ENCODE results near the gene CDY1. TPM values are rescaled to one million over a fixed set of nuclear protein-coding genes. Genes with fewer than 3 reads are reported as not detected.
"Not testable (repeated sequence)": the region's sequence is repeated elsewhere in the genome, so short reads cannot be mapped to it uniquely, and the experiment has no call there.

CDY1 gene
- total RNA-seq, result not detected

- intact Hi-C loops (cut with micrococcal nuclease); H3K36me3 Mint-ChIP-seq (ENCODE audit: low read depth); H3K9me3 Mint-ChIP-seq; H3K27ac Mint-ChIP-seq; H3K4me3 Mint-ChIP-seq; ATAC-seq; H3K4me1 Mint-ChIP-seq (ENCODE audit: low read depth); POLR2A ChIA-PET; H3K27me3 Mint-ChIP-seq; CTCF ChIA-PET; DNase-seq: not testable (repeated sequence)
Observed at GRCh38 chrY:25621817-25622216, at the start of gene CDY1. Gene CDY1 (plus strand): TSS chrY:25622117. CDS start chrY:25622443, 326 bp downstream.

DNA sequence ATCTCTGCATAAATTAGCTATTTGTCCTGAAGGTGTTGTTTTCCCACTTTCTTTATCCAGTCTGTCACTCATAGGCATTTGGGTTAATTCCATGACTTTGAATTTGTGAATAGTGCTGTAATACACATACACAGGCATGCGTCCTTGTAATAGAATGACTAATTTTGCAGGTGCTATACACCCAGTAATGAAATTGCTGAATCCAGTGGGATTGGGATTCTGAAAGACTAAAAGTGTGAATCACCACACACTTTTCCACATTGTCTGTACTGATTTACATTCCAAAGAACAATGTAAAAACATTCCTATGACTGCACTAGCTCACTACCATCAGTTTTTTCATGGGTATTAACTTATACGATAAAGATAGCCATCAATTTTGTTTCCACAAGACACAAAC is 28.6 kb upstream of the CDY1 start:
- H3K27me3 Mint-ChIP-seq; H3K9me3 Mint-ChIP-seq; H3K36me3 Mint-ChIP-seq (ENCODE audit: low read depth); intact Hi-C loops (cut with micrococcal nuclease); DNase-seq; H3K4me3 Mint-ChIP-seq; H3K4me1 Mint-ChIP-seq (ENCODE audit: low read depth); CTCF ChIA-PET; ATAC-seq; H3K27ac Mint-ChIP-seq; POLR2A ChIA-PET: not testable (repeated sequence)

DNA sequence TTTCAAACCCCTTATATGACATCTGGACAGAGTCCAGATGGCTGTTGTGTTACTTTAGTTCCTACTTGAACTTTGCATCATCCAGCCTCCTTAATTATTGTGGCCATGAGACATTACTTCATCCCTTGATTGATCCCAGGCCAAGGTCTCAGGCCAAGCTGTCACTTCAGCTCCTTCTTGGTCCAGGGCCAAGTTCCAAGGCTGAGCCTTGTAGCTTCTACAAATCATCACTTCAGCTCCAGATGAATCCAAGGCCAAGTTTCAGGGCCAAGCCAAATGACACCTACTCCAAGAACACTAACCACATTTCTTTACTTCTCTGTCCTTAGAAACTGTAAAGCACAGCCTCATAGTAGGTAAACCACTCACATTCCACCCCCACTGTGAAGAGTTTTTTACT is 1.7 kb upstream of the CDY1 start:
- H3K36me3 Mint-ChIP-seq (ENCODE audit: low read depth); H3K9me3 Mint-ChIP-seq; POLR2A ChIA-PET; ATAC-seq; DNase-seq; intact Hi-C loops (cut with micrococcal nuclease); CTCF ChIA-PET; H3K4me1 Mint-ChIP-seq (ENCODE audit: low read depth); H3K27me3 Mint-ChIP-seq; H3K4me3 Mint-ChIP-seq; H3K27ac Mint-ChIP-seq: not testable (repeated sequence)

- H3K4me3 Mint-ChIP-seq; H3K27me3 Mint-ChIP-seq; intact Hi-C loops (cut with micrococcal nuclease): not testable (repeated sequence)
Observed at GRCh38 chrY:25626524-25626923, 4.6 kb downstream of the CDY1 start.

DNA sequence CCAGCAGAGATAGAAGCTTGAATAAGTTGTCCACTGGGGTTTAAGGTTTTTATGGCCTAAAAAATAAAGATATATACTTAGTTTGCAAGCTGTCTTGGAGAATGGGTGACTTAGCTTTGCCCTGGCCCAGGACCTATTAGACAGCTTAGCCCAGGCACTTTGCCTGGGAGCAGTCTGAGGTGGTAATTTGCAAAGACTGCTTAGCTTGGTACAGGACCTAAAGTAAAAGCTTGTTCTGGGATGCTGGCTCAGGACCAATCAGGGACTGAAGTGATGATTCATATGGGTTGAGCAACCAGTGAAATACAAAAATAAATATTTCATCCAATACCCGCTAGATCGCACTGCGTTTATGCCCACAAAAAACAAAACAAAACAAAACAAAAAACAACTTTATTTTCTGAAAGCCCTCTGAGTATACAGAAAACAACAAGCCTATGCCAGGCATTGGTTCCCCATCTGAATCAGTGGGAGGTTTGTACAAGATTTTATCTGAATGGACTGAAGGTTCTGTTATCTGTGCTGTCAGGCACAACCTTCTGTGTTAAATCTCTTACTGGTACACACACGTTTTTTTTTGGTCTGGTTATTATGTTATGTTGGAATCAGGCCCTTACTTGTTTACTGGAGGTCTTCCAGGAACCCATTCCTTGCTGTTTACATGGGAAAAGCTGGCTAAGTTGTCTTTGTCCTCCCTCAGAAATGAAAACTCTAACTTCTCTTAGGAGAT is 8.6 kb downstream of the CDY1 start:
- H3K4me1 Mint-ChIP-seq (ENCODE audit: low read depth); CTCF ChIA-PET; H3K4me3 Mint-ChIP-seq; H3K27ac Mint-ChIP-seq; intact Hi-C loops (cut with micrococcal nuclease); H3K27me3 Mint-ChIP-seq; DNase-seq; H3K36me3 Mint-ChIP-seq (ENCODE audit: low read depth); ATAC-seq; POLR2A ChIA-PET; H3K9me3 Mint-ChIP-seq: not testable (repeated sequence)

More at GRCh38 chrY:25626524-25626923, 4.6 kb downstream of the CDY1 start:
- DNase-seq; ATAC-seq; H3K36me3 Mint-ChIP-seq (ENCODE audit: low read depth); POLR2A ChIA-PET; H3K27ac Mint-ChIP-seq; CTCF ChIA-PET; H3K9me3 Mint-ChIP-seq; H3K4me1 Mint-ChIP-seq (ENCODE audit: low read depth): not testable (repeated sequence)

DNA sequence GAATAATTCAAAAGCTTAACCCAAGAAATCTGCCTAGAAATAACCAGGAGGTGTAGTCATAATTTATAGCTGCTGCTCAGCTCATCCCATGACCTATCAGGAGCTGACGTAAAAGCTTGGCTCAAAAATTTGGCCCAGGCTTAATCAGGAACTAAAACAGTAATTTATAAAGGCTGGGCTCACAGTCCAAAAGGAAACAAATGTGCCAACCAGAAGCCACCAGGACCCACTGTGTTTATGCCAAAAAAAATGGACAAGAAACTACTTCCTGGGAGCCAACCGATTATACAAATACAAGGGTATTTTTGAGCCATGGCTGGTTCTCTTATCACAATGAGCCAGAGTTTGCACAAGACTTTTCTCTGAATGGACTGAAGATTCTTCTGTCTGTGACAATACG is 17.9 kb downstream of the CDY1 start:
- DNase-seq; H3K4me1 Mint-ChIP-seq (ENCODE audit: low read depth); H3K27ac Mint-ChIP-seq; H3K27me3 Mint-ChIP-seq; H3K4me3 Mint-ChIP-seq; H3K9me3 Mint-ChIP-seq; CTCF ChIA-PET; ATAC-seq; intact Hi-C loops (cut with micrococcal nuclease); H3K36me3 Mint-ChIP-seq (ENCODE audit: low read depth); POLR2A ChIA-PET: not testable (repeated sequence)

- H3K36me3 Mint-ChIP-seq (ENCODE audit: low read depth); POLR2A ChIA-PET; intact Hi-C loops (cut with micrococcal nuclease); H3K4me3 Mint-ChIP-seq; CTCF ChIA-PET; ATAC-seq; H3K4me1 Mint-ChIP-seq (ENCODE audit: low read depth); H3K9me3 Mint-ChIP-seq; H3K27ac Mint-ChIP-seq; DNase-seq; H3K27me3 Mint-ChIP-seq: not testable (repeated sequence)
Observed at GRCh38 chrY:25643024-25643915, 21.4 kb downstream of the CDY1 start.

All from activated CD8-positive, alpha-beta T cell treated with anti-CD3 and anti-CD28 coated beads for 36 hours (primary cell).